ENCODE results near the gene ECHDC1. TPM values are rescaled to one million over a fixed set of nuclear protein-coding genes. Genes with fewer than 3 reads are reported as not detected.

Gene ECHDC1
- total and polyA plus RNA-seq, 2 experiments from 2014 or later, result 60.8 to 75.6 TPM

- no peaks in the 10 kb centered on the region for H4K20me1 ChIP-seq (ENCODE audit: insufficient read depth)
- in situ Hi-C loops (cut with MboI), result no loop called here
- no peaks in the 10 kb centered on the region for H3K27me3 ChIP-seq (replicated peaks; ENCODE audit: insufficient read depth)
- no peak overlapping the region for H3K4me3 ChIP-seq
- H3K9ac ChIP-seq, result no peak overlapping the region
- peaks cover 11% of the 10 kb centered on the region; the same call in 1 of the 2 replicates for H3K36me3 ChIP-seq (ENCODE audit: low read depth)
- no peaks in the 10 kb centered on the region for H3K9me3 ChIP-seq (ENCODE audit: low read depth)
- no peak overlapping the region for H3K27ac ChIP-seq
- H3K9me2 ChIP-seq (ENCODE audit: insufficient read depth), result no peaks in the 10 kb centered on the region
- peaks cover 27% of the 10 kb centered on the region for H3K4me1 ChIP-seq (ENCODE audit: insufficient read depth)
- DNase-seq, result no peak
- WGBS, 2 experiments (ENCODE audit: low coverage in 1 of 2, low lambda C conversion rate in 2 of 2, missing lambda C conversion rate in 2 of 2), result 92% methylated on average over 4 of the region's 4 CpGs
- peaks cover 27% of the 10 kb centered on the region for H3F3A ChIP-seq (ENCODE audit: insufficient read depth)
- no peak for TF ChIP-seq EZH2phosphoT487 (IDR thresholded peaks at IDR 0.05; ENCODE audit: insufficient read depth, low read depth)
- TF ChIP-seq EZH2 (IDR thresholded peaks at IDR 0.05; ENCODE audit: insufficient read depth, poor library complexity, severe bottlenecking), result no peak
- H3K4me2 ChIP-seq (ENCODE audit: unreplicated experiment), result no peak overlapping the region
- peaks cover 74% of the 10 kb centered on the region for H3K79me2 ChIP-seq (ENCODE audit: insufficient read depth)
- no peak overlapping the region for H2AFZ ChIP-seq
Observed at GRCh38 chr6:127297502-127298070, 45.8 kb downstream of the ECHDC1 start.

GRCh38 chr6:127291495-127291894, 51.9 kb downstream of the ECHDC1 start:
- in situ Hi-C loops (cut with MboI), result no loop called here
- H3K27ac ChIP-seq, result no peak overlapping the region
- TF ChIP-seq EZH2 (IDR thresholded peaks at IDR 0.05; ENCODE audit: insufficient read depth, poor library complexity, severe bottlenecking) (no peak), EZH2phosphoT487 (IDR thresholded peaks at IDR 0.05; ENCODE audit: insufficient read depth, low read depth) (no peak)
- H3K9me3 ChIP-seq (ENCODE audit: low read depth), result no peaks in the 10 kb centered on the region
- peaks cover 95% of the 10 kb centered on the region for H3K79me2 ChIP-seq (ENCODE audit: insufficient read depth)
- no peaks in the 10 kb centered on the region for H4K20me1 ChIP-seq (ENCODE audit: insufficient read depth)
- H3K27me3 ChIP-seq (replicated peaks; ENCODE audit: insufficient read depth), result no peaks in the 10 kb centered on the region
- 64 to 65% methylated on average over 5 of the region's 5 CpGs for WGBS, 2 experiments (ENCODE audit: low coverage in 1 of 2, low lambda C conversion rate in 2 of 2, missing lambda C conversion rate in 2 of 2)
- H3K4me3 ChIP-seq, result no peak overlapping the region
- peaks cover 38% of the 10 kb centered on the region for H3K36me3 ChIP-seq (ENCODE audit: low read depth)
- H3K4me2 ChIP-seq (ENCODE audit: unreplicated experiment), result no peak overlapping the region
- H3K9me2 ChIP-seq (ENCODE audit: insufficient read depth), result no peaks in the 10 kb centered on the region
- no peak overlapping the region for H3K9ac ChIP-seq
- no peak overlapping the region for H2AFZ ChIP-seq
- no peak for DNase-seq
- peaks cover 26% of the 10 kb centered on the region; the same call in 1 of the 2 replicates for H3F3A ChIP-seq (ENCODE audit: insufficient read depth)
- 0 out of 2 replicates have a peak, but pooled peaks cover 4% of the 10 kb centered on the region for H3K4me1 ChIP-seq (ENCODE audit: insufficient read depth)

GRCh38 chr6:127290391-127291265, 52.8 kb downstream of the ECHDC1 start:
- H3K27me3 ChIP-seq (replicated peaks; ENCODE audit: insufficient read depth), result no peaks in the 10 kb centered on the region
- 0 out of 2 replicates have a peak, but pooled peaks cover 4% of the 10 kb centered on the region for H3K4me1 ChIP-seq (ENCODE audit: insufficient read depth)
- no peaks in the 10 kb centered on the region for H3K9me3 ChIP-seq (ENCODE audit: low read depth)
- H2AFZ ChIP-seq, result no peak overlapping the region
- no peaks in the 10 kb centered on the region for H4K20me1 ChIP-seq (ENCODE audit: insufficient read depth)
- in situ Hi-C loops (cut with MboI), result no loop called here
- peaks cover 46% of the 10 kb centered on the region for H3K36me3 ChIP-seq (ENCODE audit: low read depth)
- H3K9ac ChIP-seq, result no peak overlapping the region
- peaks cover 26% of the 10 kb centered on the region; the same call in 1 of the 2 replicates for H3F3A ChIP-seq (ENCODE audit: insufficient read depth)
- H3K27ac ChIP-seq, result no peak overlapping the region
- DNase-seq, result no peak
- no peaks in the 10 kb centered on the region for H3K9me2 ChIP-seq (ENCODE audit: insufficient read depth)
- no peak overlapping the region for H3K4me3 ChIP-seq
- 80 to 86% methylated on average over 4 of the region's 4 CpGs for WGBS, 2 experiments (ENCODE audit: low coverage in 1 of 2, low lambda C conversion rate in 2 of 2, missing lambda C conversion rate in 2 of 2)
- TF ChIP-seq EZH2phosphoT487 (IDR thresholded peaks at IDR 0.05; ENCODE audit: insufficient read depth, low read depth) (no peak), EZH2 (IDR thresholded peaks at IDR 0.05; ENCODE audit: insufficient read depth, poor library complexity, severe bottlenecking) (no peak)
- peaks cover 96% of the 10 kb centered on the region for H3K79me2 ChIP-seq (ENCODE audit: insufficient read depth)
- H3K4me2 ChIP-seq (ENCODE audit: unreplicated experiment), result no peak overlapping the region

GRCh38 chr6:127289934-127290333, 53.5 kb downstream of the ECHDC1 start:
- H3K79me2 ChIP-seq (ENCODE audit: insufficient read depth), result peaks cover 94% of the 10 kb centered on the region
- no peak overlapping the region for H3K4me2 ChIP-seq (ENCODE audit: unreplicated experiment)
- H3K9ac ChIP-seq, result no peak overlapping the region
- in situ Hi-C loops (cut with MboI), result no loop called here
- H3K9me3 ChIP-seq (ENCODE audit: low read depth), result no peaks in the 10 kb centered on the region
- no peaks in the 10 kb centered on the region for H3K9me2 ChIP-seq (ENCODE audit: insufficient read depth)
- H3K4me1 ChIP-seq (ENCODE audit: insufficient read depth), result 0 out of 2 replicates have a peak, but pooled peaks cover 4% of the 10 kb centered on the region
- TF ChIP-seq EZH2 (IDR thresholded peaks at IDR 0.05; ENCODE audit: insufficient read depth, poor library complexity, severe bottlenecking) (no peak), EZH2phosphoT487 (IDR thresholded peaks at IDR 0.05; ENCODE audit: insufficient read depth, low read depth) (no peak)
- H4K20me1 ChIP-seq (ENCODE audit: insufficient read depth), result no peaks in the 10 kb centered on the region
- no peaks in the 10 kb centered on the region for H3K27me3 ChIP-seq (replicated peaks; ENCODE audit: insufficient read depth)
- H3K4me3 ChIP-seq, result no peak overlapping the region
- peaks cover 26% of the 10 kb centered on the region; the same call in 1 of the 2 replicates for H3F3A ChIP-seq (ENCODE audit: insufficient read depth)
- H2AFZ ChIP-seq, result no peak overlapping the region
- no peak for DNase-seq
- H3K36me3 ChIP-seq (ENCODE audit: low read depth), result peaks cover 52% of the 10 kb centered on the region
- 72 to 76% methylated on average over 5 of the region's 5 CpGs for WGBS, 2 experiments (ENCODE audit: low coverage in 1 of 2, low lambda C conversion rate in 2 of 2, missing lambda C conversion rate in 2 of 2)
- H3K27ac ChIP-seq, result no peak overlapping the region

All from GM23248 (cell line).